HG03378 (cell line): ENCODE data around the gene ASIC1.
A peak's percentile ranks its signal among the peaks of the same experiment; 100 is the strongest.
"Not testable (repeated sequence)": the region's sequence is repeated elsewhere in the genome, so short reads cannot be mapped to it uniquely, and the experiment has no call there.

Experiments used
- ATAC-seq: cut with Tn5 transposase; IDR thresholded peaks from one replicate; pipeline ENCODE4 v1.9.1; 2021; ENCODE audit warnings: mild to moderate bottlenecking, moderate library complexity; ENCODE audit not compliant: unreplicated experiment

ASIC1 gene

DNA sequence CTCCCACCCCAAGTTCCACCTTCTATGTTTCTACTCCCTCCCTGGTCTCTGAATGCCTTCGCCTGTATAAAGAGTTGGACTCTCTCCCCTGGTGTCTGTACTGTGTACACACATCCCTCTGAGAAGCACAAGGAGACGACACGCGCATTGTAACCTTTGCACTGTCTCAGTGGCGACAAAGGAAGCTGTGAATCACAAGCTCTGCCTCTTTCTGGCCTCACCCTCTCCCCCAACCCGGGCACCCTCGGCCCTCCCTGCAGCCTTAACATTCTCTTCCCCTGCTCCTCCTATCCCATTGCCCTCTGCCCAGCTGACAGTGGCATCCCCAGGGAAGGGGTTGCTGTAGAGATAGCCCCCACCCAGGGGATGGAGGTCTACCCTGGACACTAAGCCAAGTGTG is 25.2 kb downstream of the ASIC1 start:
- no peak for ATAC-seq

DNA sequence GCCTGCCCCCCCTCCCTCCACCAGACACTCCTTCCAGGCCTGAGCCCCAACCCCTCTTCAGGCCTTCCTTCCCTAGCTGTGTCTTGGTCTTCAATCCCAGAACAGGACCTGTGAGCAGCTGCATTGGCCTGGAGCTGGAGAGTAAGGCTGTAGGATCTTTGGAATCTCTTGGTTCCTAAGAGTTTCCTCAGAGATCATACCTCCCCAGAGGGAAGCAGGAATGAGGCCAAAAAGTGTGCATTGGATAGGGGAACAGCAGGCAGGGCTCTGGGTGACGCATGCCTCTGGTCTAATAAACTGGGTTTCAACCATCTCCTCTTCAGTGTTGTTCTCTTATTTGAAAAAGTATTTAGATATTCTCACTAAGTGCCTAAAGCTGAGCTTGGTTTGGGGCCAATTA is 25.9 kb downstream of the ASIC1 start:
- ATAC-seq = no peak

DNA sequence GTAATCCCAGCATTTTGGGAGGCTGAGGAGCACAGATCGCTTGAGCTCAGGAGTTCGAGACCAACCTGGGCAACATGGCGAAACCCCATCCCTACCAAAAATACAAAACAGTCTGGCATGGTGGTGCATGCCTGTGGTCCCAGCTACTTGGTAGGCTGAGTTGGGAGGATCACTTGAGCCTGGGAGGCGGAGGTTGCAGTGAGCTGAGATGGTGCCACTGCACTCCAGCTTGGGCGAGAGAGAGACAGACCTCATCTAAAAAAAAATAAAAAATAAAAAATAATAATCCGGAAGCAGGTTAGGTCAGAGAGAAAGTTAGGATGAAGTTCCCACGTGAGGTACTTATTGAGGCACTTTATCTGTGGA is 27.0 kb downstream of the ASIC1 start:
- not testable (repeated sequence) for ATAC-seq

- peak; percentile 57 for ATAC-seq
Observed at GRCh38 chr12:50084775-50085614, 27.6 kb downstream of the ASIC1 start, which contains the start of gene SMARCD1. Gene SMARCD1, plus strand, starts transcription at chr12:50085342. Its CDS starts 28 bp downstream, at chr12:50085370.

GRCh38 chr12:50085615-50086072 is 28.2 kb downstream of the ASIC1 start:
- ATAC-seq = no peak

DNA sequence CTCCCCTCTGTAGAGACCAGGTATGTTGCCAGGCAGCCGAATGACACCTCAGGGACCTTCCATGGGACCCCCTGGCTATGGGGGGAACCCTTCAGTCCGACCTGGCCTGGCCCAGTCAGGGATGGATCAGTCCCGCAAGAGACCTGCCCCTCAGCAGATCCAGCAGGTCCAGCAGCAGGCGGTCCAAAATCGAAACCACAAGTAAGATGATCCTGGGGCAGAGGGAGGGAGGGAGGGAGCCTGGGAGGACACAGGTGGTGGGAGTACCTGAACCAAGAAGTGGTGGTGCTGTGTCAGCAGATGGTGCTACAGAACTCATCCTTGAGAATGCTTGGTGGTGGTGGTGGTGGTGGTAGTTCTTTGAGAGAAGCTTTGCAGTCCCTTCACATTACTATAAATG is 28.8 kb downstream of the ASIC1 start:
- no peak for ATAC-seq

DNA sequence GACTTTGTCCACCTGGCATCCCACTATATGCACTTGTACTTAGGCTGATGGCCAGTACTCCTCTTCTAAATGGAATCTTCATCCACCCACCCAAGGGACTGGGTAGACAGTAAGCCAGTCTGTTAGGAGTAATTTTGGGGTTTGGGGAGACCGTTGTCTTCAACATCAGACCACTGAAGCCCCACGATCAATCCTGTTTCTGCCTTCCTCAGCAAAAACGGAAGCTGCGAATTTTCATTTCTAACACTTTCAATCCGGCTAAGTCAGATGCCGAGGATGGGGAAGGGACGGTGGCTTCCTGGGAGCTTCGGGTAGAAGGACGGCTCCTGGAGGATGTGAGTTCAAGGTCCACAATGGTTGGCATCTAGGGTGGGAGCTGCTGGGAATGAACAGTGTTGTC is 29.8 kb downstream of the ASIC1 start:
- no peak for ATAC-seq

DNA sequence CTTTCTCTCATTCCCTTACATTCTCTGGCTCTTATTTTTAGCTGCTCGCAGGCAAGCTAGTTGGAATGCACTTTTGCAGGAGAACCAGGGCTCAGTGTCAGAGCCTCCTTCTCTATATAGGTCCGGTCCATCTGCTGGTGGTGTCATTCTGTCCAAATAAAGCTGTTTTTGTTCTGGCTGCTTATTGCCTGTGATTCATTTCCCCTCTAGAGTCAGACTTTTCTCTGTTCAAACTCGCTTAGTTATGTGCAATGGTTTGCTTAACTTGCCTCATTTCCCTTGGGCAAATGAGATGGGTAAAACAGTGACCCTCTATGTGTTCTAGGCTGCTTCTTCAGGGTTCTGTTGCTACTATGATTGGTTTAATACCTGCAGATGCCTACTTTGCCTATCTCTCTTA is 30.6 kb downstream of the ASIC1 start:
- no peak for ATAC-seq

DNA sequence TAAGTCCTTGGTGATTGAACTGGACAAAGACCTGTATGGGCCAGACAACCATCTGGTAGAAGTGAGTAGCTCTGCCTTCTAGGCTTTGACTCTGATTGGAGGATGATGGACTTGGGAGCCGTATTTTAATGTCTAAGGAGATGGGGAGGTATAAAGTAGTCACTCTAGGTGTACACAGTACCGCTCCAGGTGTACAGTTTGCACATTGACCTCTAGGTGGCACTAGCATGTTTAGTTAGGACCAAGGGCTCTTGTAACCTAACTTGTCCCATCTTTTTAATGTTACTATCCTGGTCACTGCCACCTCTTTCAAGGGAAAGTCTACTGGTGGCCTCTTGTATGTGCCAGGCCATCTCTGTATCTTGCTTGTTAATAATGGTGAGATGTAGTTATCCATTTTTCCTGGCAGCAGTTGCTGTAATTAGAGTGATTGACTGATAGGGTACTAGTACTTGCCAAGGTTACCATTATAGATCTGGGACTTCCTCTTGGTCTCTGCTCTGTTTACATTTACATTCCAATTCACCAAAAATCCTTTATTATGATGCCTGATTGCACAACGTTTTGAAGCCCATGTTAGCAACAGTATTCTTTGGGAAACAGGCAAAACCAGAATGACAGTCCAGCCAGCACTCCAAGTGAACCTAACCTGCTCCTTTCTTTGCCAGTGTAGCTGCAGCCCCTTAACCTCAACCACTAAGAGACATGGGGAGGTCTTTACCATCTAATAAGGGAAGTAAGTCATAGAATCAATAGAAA is 31.4 kb downstream of the ASIC1 start:
- peak; percentile 46 for ATAC-seq

GRCh38 chr12:50089730-50090129 is 32.3 kb downstream of the ASIC1 start:
- ATAC-seq = no peak

GRCh38 chr12:50090391-50090790 is 33.0 kb downstream of the ASIC1 start:
- ATAC-seq = no peak

DNA sequence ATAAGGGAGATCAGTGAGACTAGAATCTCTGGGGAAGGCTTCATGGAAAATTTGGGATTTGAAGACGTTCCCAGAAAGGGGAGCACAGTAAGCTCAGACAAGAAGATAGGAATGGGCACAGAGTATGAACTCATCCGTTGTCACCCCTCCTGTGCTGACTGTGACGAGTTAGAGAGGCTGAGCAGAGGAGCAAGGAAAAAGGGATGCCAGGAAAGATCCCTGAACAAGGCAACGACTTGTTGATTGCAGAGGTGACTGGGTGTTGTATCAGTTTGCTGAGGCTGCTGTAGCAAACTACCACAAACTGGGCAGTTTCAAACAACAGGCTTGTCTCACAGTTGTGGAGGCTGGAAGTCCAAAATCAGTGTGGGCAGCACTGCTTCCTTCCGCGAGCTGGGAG is 40.6 kb downstream of the ASIC1 start:
- no peak for ATAC-seq

GRCh38 chr12:50099302-50100008 is 42.1 kb downstream of the ASIC1 start:
- no peak for ATAC-seq

- no peak for ATAC-seq
Observed at GRCh38 chr12:50100561-50100960, 43.2 kb downstream of the ASIC1 start.

GRCh38 chr12:50101663-50102062 is 44.3 kb downstream of the ASIC1 start:
- no peak for ATAC-seq

DNA sequence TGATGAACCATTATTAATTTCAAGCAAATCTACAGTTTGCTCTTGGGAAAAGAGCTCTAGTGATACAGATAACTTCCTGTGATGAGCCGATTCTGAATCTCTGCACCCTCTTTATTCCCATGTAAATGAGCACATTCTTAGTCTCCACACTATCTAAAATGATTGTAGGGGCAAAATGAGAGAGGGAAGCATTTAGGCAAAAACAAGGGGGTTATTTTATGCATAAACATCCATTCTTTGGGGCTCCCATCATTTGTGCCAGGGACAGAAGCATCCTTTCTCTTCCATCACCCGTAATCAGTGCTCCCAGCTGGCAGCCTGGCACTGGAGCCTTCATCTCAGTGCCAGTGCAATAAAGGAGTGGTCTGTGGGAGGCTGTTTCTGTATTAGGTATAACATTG is 44.7 kb downstream of the ASIC1 start:
- ATAC-seq = no peak

DNA sequence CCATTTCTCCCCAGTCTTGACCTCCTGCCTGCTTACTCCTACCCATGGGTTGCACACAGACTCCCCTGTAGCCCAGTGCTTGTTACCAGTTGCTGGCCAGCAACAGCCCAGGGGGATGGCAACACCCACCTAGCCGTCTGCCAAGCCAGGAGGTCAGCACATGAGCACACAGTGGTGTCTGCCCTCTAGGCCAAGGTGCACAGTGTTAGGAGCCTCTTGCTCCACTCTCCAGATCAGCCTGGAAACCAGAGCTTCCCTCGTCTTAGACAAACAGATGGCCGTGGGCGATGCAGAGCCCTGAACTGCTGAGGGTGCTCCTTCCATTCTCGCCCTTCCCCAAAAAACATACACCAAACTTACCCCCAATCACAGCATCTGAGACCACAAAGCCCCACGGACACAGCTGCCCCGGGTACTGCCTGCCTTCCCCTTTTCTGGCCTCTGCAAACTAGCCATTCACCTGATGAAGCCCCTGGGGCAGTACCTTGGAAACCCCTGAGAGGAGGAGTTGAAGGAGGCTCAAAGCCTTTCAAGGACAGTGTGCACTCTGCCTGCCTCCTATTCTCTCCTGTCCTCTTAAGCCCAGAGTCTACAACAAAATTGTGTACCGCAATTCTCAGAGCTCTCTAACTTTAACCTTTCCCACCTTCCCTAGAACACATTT is 45.4 kb downstream of the ASIC1 start:
- ATAC-seq = no peak

DNA sequence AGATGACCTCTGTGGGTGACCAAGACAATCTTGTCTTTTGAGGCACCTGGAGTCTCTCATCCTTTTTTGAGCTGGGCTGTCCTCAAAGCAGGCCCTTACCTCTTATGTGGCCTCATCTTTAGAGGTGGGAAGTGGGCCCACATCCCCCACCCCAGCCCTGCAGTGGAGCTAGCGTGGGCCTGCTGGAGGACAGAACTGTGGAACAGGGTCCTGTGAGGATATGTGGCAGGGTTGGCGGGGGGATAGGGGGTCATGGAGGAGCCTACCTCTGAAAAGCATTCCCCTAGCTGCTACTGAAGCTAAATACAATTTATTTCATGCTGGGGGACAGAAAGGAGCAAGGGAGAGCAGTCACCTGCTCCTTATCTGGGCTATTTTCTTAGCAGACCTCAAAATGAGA is 46.0 kb downstream of the ASIC1 start:
- no peak for ATAC-seq

DNA sequence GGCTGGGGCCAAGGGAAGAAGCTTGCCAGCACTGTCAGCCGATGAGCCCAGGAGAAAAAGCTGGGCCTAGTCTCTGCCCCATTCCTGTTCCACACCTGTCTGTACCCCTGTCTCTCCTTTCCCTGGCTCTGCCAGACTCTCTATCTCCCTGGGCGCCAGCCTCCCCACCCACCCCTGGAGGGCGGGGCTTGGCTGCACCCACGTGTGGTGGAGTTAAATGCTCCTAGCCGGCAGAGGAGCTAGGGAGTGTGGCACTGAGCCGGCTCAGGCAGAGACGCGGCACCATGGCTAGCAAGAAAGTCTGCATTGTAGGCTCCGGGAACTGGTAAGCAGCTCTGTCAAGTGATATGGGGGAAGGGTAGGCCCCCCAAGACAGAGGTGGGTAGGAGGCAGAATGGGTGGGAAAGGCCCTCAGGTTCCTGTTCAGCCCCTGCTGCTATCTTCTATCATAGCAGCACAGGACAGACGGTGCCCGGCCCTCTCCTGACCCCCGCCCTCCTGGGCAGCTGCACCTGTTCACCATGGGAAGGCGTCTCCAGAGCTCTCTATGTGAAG is 46.4 kb downstream of the ASIC1 start, which contains the start of gene GPD1:
GPD1 (plus strand) TSS at position 242 of the 555 bp plus-strand sequence; CDS start at position 285, 43 bp downstream.
- no peak for ATAC-seq
